K562 (cell line): ENCODE results near the gene SPATA13. TPM values are rescaled to one million over a fixed set of nuclear protein-coding genes. Genes with fewer than 3 reads are reported as not detected.

Experiments used
- ATAC-seq: fragments of 200-7000 bp; cut with Tn5 transposase; 3 replicates; pipeline ENCODE4 v1.9.1; 2020; ENCODE audit warnings: moderate library complexity
- BruUV-seq: library from RNA; stranded (reverse); fragments of 400-500 nt; replicated peaks from 2 replicates; lab custom pipeline; 2021; lab: Mats Ljungman, UMichigan
- CTCF ChIA-PET: fragments of 300-600 bp; formaldehyde crosslinking; extraction: SDS; loops from one replicate; lab custom pipeline; 2021; ENCODE audit warnings: low intra/inter-chr PET ratio; lab: Yijun Ruan, JAX
- POLR2A ChIA-PET: fragments of 300-600, 350-650 bp; sonication (Branson Sonifier 250); formaldehyde crosslinking; extraction: SDS; loops from one replicate; lab custom pipeline; 2021; ENCODE audit warnings: antibody characterized with exemption, inconsistent platforms; lab: Yijun Ruan, JAX
- DNase-seq, 4 experiments: peaks; one replicate each; pipeline versions ENCODE4 v3.0.0 to v3.0.0-alpha.2; 2011 to 2018; ENCODE audit warnings: low spot score in 3 of 4, mixed read lengths in 3 of 4; ENCODE audit errors: extremely low read depth in 1 of 4
- FAIRE-seq: peaks from 2 replicates; lab custom pipeline; 2011; peaks lifted over from hg19 to GRCh38; lab: Jason Lieb, UNC
- H2AFZ ChIP-seq: 2 replicates; pipeline ENCODE4 v1.6.0; 2011; ENCODE audit warnings: low read depth, low read length, control low read depth, inconsistent platforms
- H3K27ac ChIP-seq: fragments of 200-600 bp; 3 replicates; pipeline ENCODE4 v1.8.0; 2011; ENCODE audit warnings: low read depth, mild to moderate bottlenecking, control low read depth, inconsistent platforms, low read length, moderate library complexity, mixed read lengths; ENCODE audit errors: extremely low read depth
- H3K27me3 ChIP-seq, 2 experiments: fragments of 300-600 bp in 1 of 2; 2 replicates in 1 of 2; 3 replicates in 1 of 2; pipeline versions ENCODE4 v1.6.0 to v1.8.0; 2011; ENCODE audit warnings: inconsistent platforms in 2 of 2, low read length in 2 of 2, mild to moderate bottlenecking in 1 of 2, mixed read lengths in 1 of 2, moderate library complexity in 1 of 2; ENCODE audit not compliant: control insufficient read depth in 2 of 2, insufficient read depth in 2 of 2
- H3K36me3 ChIP-seq: fragments of 300-600 bp; 3 replicates; pipeline ENCODE4 v1.8.0; 2011; ENCODE audit warnings: mild to moderate bottlenecking, low read length, inconsistent platforms; ENCODE audit not compliant: control insufficient read depth, insufficient read depth
- H3K4me1 ChIP-seq, 2 experiments: fragments of 200-600 bp in 1 of 2; replicated peaks in 1 of 2; 2 replicates in 1 of 2; 3 replicates in 1 of 2; pipeline versions ENCODE4 v1.5.1 to v1.8.0; 2011; ENCODE audit warnings: inconsistent platforms in 2 of 2, low read length in 2 of 2, mild to moderate bottlenecking in 1 of 2, mixed read lengths in 1 of 2, moderate library complexity in 1 of 2; ENCODE audit not compliant: control insufficient read depth in 2 of 2, insufficient read depth in 2 of 2
- H3K4me2 ChIP-seq: 2 replicates; pipeline ENCODE4 v1.6.1; 2011; ENCODE audit warnings: low read length, control low read depth, inconsistent platforms, mixed read lengths; ENCODE audit not compliant: insufficient read depth
- H3K4me3 ChIP-seq: fragments of 200-600 bp; sonication (generic), shearing (Covaris generic); 2 replicates; pipeline ENCODE4 v1.5.1; 2016; ENCODE audit warnings: control low read depth, inconsistent platforms
- H3K79me2 ChIP-seq: fragments of 200-600 bp; 3 replicates; pipeline ENCODE4 v1.8.0; 2011; ENCODE audit warnings: low read length, inconsistent platforms; ENCODE audit not compliant: control insufficient read depth, insufficient read depth
- H3K9ac ChIP-seq, 2 experiments: 2 replicates each; pipeline versions ENCODE4 v1.6.0 to v1.6.1; 2011; ENCODE audit warnings: low read depth in 2 of 2, low read length in 2 of 2, control low read depth in 1 of 2, inconsistent platforms in 1 of 2, mild to moderate bottlenecking in 1 of 2, mixed read lengths in 1 of 2; ENCODE audit not compliant: insufficient read depth in 1 of 2
- H3K9me1 ChIP-seq: one replicate; pipeline ENCODE4 v1.6.0; 2011; ENCODE audit warnings: inconsistent platforms, mild to moderate bottlenecking, low read length, moderate library complexity; ENCODE audit not compliant: control insufficient read depth, insufficient read depth
- H3K9me3 ChIP-seq: replicated peaks from 2 replicates; pipeline ENCODE4 v1.5.1; 2011; ENCODE audit warnings: low read depth, low read length, inconsistent platforms; ENCODE audit not compliant: control insufficient read depth, insufficient read depth
- H4K20me1 ChIP-seq: replicated peaks from 2 replicates; pipeline ENCODE4 v1.6.1; 2011; ENCODE audit warnings: low read length, inconsistent platforms, mixed read lengths; ENCODE audit not compliant: control insufficient read depth, insufficient read depth
- BDP1 ChIP-seq: IDR thresholded peaks from 3 replicates; pipeline ENCODE4 v1.6.1; 2011; ENCODE audit not compliant: insufficient read length, insufficient read depth
- CCAR2 ChIP-seq: fragments of 200-400 bp; formaldehyde crosslinking; IDR thresholded peaks from 2 replicates; pipeline ENCODE4 v1.6.1; 2017; ENCODE audit warnings: mild to moderate bottlenecking, low read depth, low read length
- CEBPB ChIP-seq: fragments of 450-650 bp; IDR thresholded peaks from 2 replicates; pipeline ENCODE4 v1.6.1; 2016; ENCODE audit warnings: missing genetic modification characterization, missing compliant biosample characterization
- KDM1A ChIP-seq, 2 experiments: fragments of 450-650 bp; IDR thresholded peaks; 2 replicates each; pipeline ENCODE4 v1.6.1; 2016; ENCODE audit warnings: mild to moderate bottlenecking in 2 of 2
- KLF16 ChIP-seq: IDR thresholded peaks from 2 replicates; pipeline ENCODE4 v1.6.1; 2016; ENCODE audit warnings: antibody characterized with exemption
- MLLT1 ChIP-seq, 2 experiments: fragments of 450-650 bp; IDR thresholded peaks; 2 replicates each; pipeline ENCODE4 v1.6.1; 2016
- POLR2AphosphoS5 ChIP-seq: IDR thresholded peaks from 2 replicates; pipeline ENCODE4 v1.6.1; 2011; ENCODE audit warnings: mild to moderate bottlenecking, low read depth, low read length, moderate library complexity; ENCODE audit not compliant: control insufficient read depth, insufficient read depth
- PRPF4 ChIP-seq: fragments of 200-400 bp; formaldehyde crosslinking; IDR thresholded peaks from one replicate; pipeline ENCODE4 v1.6.1; 2017; ENCODE audit warnings: low read length, low read depth, mild to moderate bottlenecking; ENCODE audit not compliant: insufficient read depth, poor library complexity, severe bottlenecking
- RBFOX2 ChIP-seq: fragments of 200-400 bp; formaldehyde crosslinking; IDR thresholded peaks from 2 replicates; pipeline ENCODE4 v1.6.1; 2017; ENCODE audit warnings: low read depth, mild to moderate bottlenecking, low read length, moderate library complexity
- XRCC4 ChIP-seq: IDR thresholded peaks from one replicate; pipeline ENCODE4 v1.6.1; 2011; ENCODE audit not compliant: insufficient read depth, insufficient read length; ENCODE audit errors: extremely low read depth
- WGBS: fragments of 100-300 bp; shearing (Covaris generic); methylation state at CpG from one replicate; pipeline ENCODE4 v1.1.6; 2016; ENCODE audit warnings: low coverage, mixed read lengths; ENCODE audit not compliant: insufficient coverage; ENCODE audit errors: missing lambda C conversion rate; 5-methylcytosine and 5-hydroxymethylcytosine counted together
- in situ Hi-C: fragments of 300-500 bp; cut with MboI; formaldehyde crosslinking; loops from 4 replicates; pipeline ENCODE4 v1.15.0; 2018; ENCODE audit warnings: inconsistent platforms, mixed read lengths
- intact Hi-C: fragments of 100-400 bp; cut with micrococcal nuclease; formaldehyde crosslinking; loops from 2 replicates; pipeline ENCODE4 v1.14.2; 2022
- polyA plus RNA-seq, 8 experiments: library from polyadenylated mRNA; depleted of rRNA in 4 of 8; stranded (reverse) in 5 of 8; unstranded in 3 of 8; fragments of >200 nt; fragmentation: Nextera tagmentation in 2 of 8; fragmentation: Illumina TruSeq in 1 of 8; extraction: Ambion mirVana in 2 of 8; extraction: Trizol in 1 of 8; gene quantifications; 2 replicates each; pipeline versions ENCODE4 v1.2.1 to v1.2.3, GENCODE V29; 2011 to 2014; ENCODE audit warnings: inconsistent platforms in 1 of 8, missing spikeins in 1 of 8
- total RNA-seq, 7 experiments: library from RNA; depleted of rRNA in 6 of 7; stranded (reverse); fragments of >200 nt in 6 of 7; fragmentation: Illumina TruSeq in 2 of 7; extraction: Trizol in 2 of 7; gene quantifications; 2 replicates each; pipeline versions ENCODE4 v1.2.1 to v1.2.3, GENCODE V29; 2011 to 2021; ENCODE audit warnings: low replicate concordance in 1 of 7

SPATA13 gene
- total and polyA plus RNA-seq, 9 of the 15 experiments (the other 6 are each of a cell fraction or from before 2014, with no cell fraction given): 0.08 to 0.99 (median 0.21) TPM; not detected in 2

- no peak for TF ChIP-seq POLR2AphosphoS5
- TF ChIP-seq RBFOX2: no peak
- no peak for TF ChIP-seq CEBPB
- TF ChIP-seq KLF16: no peak
- TF ChIP-seq BDP1: no peak
- TF ChIP-seq MLLT1 (IDR thresholded peaks at IDR 0.05): no peak
These were observed 97.0 kb downstream of the SPATA13 start (continued) for GRCh38 chr13:24257497-24257896.

GRCh38 chr13:24261566-24261965, 101.0 kb downstream of the SPATA13 start:
- no TSS peak for BruUV-seq
- H3K27me3 ChIP-seq: peaks cover 0 to 18% of the 10 kb centered on the region in 2 experiments; a peak in 1 of 5 replicates
- H3K79me2 ChIP-seq: no peaks in the 10 kb centered on the region
- intact Hi-C loops: no loop called here
- no peak overlapping the region for H3K4me2 ChIP-seq
- DNase-seq (no peak), FAIRE-seq (no peak), ATAC-seq (no peak)
- POLR2A ChIA-PET: interaction anchor here (0.6 to 0.7 kb wide), 2 partner anchors 15 to 631 kb away, joined by 3 read pairs; no protein-coding TSS in a partner anchor
- H3K27ac ChIP-seq: no peak overlapping the region
- no peak overlapping the region for H3K9ac ChIP-seq
- in situ Hi-C loops: no loop called here
- H3K9me3 ChIP-seq: no peaks in the 10 kb centered on the region
- 0% methylated on average over 3 of the region's 3 CpGs for WGBS
- no peaks in the 10 kb centered on the region for H4K20me1 ChIP-seq
- no peak overlapping the region for H2AFZ ChIP-seq
- H3K4me1 ChIP-seq: no peaks in the 10 kb centered on the region
- H3K36me3 ChIP-seq: no peaks in the 10 kb centered on the region
- TF ChIP-seq XRCC4 (no peak), CCAR2 (no peak), PRPF4 (no peak), KDM1A (IDR thresholded peaks at IDR 0.05) (no peak)
- H3K4me3 ChIP-seq: no peak overlapping the region
- CTCF ChIA-PET: no interaction called here
- no peaks in the 10 kb centered on the region for H3K9me1 ChIP-seq
